Activated CD8-positive, alpha-beta memory T cell treated with anti-CD3 and anti-CD28 coated beads for 24 hours (primary cell): ENCODE measurements around the gene HEYL.

Experiments
- DNase-seq: peaks from one replicate; pipeline ENCODE4 v3.0.0-alpha.2; 2020

HEYL gene

GRCh38 chr1:39639305-39640130, at the start of gene HEYL:
Gene HEYL, minus strand, starts transcription at chr1:39639643. Its CDS starts 18 bp downstream, at chr1:39639625.
- DNase-seq: peak; percentile 90

GRCh38 chr1:39689214-39689613, 49.8 kb upstream of the HEYL start:
- DNase-seq: no peak

- no peak for DNase-seq
Measured at GRCh38 chr1:39688706-39689105, 49.3 kb upstream of the HEYL start.

- DNase-seq: no peak
Measured at GRCh38 chr1:39687243-39687642, 47.8 kb upstream of the HEYL start.

- no peak for DNase-seq
Measured at GRCh38 chr1:39685071-39685470, 45.6 kb upstream of the HEYL start.

- peak; percentile 56 for DNase-seq
Measured at GRCh38 chr1:39684313-39684664, 44.8 kb upstream of the HEYL start.

- peak; percentile 72 for DNase-seq
Measured at GRCh38 chr1:39683591-39684312, 44.3 kb upstream of the HEYL start.

- no peak for DNase-seq
Measured at GRCh38 chr1:39681999-39682398, 42.6 kb upstream of the HEYL start.

- DNase-seq: no peak
Measured at GRCh38 chr1:39681294-39681693, 41.9 kb upstream of the HEYL start.

- no peak for DNase-seq
Measured at GRCh38 chr1:39680751-39681150, 41.3 kb upstream of the HEYL start.

- no peak for DNase-seq
Measured at GRCh38 chr1:39679821-39680220, 40.4 kb upstream of the HEYL start.

- DNase-seq: no peak
Measured at GRCh38 chr1:39678889-39679288, 39.4 kb upstream of the HEYL start.

- no peak for DNase-seq
Measured at GRCh38 chr1:39677645-39678044, 38.2 kb upstream of the HEYL start.

- no peak for DNase-seq
Measured at GRCh38 chr1:39676948-39677548, 37.6 kb upstream of the HEYL start.

GRCh38 chr1:39675220-39675619, 35.8 kb upstream of the HEYL start:
- DNase-seq: no peak

- DNase-seq: no peak
Measured at GRCh38 chr1:39673215-39673614, 33.8 kb upstream of the HEYL start.

GRCh38 chr1:39672551-39672947, 33.1 kb upstream of the HEYL start:
- peak; percentile 75 for DNase-seq

GRCh38 chr1:39671793-39672550, 32.5 kb upstream of the HEYL start, which contains the start of gene NT5C1A:
Gene NT5C1A, minus strand, starts transcription at chr1:39672107. Its CDS starts 69 bp downstream, at chr1:39672038.
- peak; percentile 72 for DNase-seq

- no peak for DNase-seq
Measured at GRCh38 chr1:39671433-39671792, 32.0 kb upstream of the HEYL start.

GRCh38 chr1:39670689-39671088, 31.2 kb upstream of the HEYL start:
- no peak for DNase-seq

GRCh38 chr1:39668894-39669293, 29.5 kb upstream of the HEYL start:
- DNase-seq: no peak

- DNase-seq: no peak
Measured at GRCh38 chr1:39668111-39668510, 28.7 kb upstream of the HEYL start.

- no peak for DNase-seq
Measured at GRCh38 chr1:39666772-39667171, 27.3 kb upstream of the HEYL start.
